COLO668 (cell line): ENCODE data around the gene CASS4.
"Not testable (repeated sequence)": the region's sequence is repeated elsewhere in the genome, so short reads cannot be mapped to it uniquely, and the experiment has no call there.

ENCODE experiments used
- DNase-seq: peaks from one replicate; lab custom pipeline; 2025; ENCODE audit not compliant: unreplicated experiment; lab: John Stamatoyannopoulos, UW

Gene CASS4

DNA sequence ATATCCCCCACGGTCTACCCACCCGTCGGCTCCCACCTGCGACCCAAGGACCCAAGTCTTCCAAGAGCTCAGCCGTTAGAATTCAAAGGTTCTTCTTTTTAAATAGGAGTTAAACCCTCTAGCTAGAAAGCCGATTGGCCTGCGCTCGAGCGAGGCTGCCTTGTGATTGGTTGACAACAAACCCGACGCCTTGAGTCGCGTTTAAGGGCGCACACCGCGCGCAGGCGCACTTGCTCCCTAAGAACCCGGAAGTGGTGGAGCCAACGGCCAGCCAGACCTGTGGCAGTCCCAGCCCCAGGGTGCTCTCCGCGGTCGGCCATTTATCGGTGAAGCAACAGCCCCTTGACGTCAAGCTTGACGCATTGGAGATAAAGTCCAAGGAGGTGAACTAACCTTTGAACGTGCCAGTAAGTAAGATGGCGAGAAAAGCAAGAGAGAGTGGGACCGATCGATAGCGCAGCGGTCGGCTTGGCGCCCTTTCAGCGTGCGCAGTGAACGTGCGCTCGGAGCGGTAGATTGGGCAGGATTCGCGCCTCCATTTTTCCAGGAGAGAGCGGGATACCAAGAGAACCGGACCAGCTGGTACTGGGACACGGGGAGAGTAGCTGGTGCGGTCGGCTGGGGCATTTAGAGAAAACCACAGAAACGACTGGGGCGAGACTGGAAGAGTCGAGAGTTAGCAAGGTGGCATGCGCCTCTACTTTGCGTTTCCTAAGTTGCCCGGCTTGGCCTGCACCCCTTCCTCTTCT lies 19.8 kb upstream of the CASS4 start, which contains the start of the genes AURKA and CSTF1:
Gene AURKA (minus strand): TSS at position 84 of the 749 bp plus-strand sequence. CDS start 4,018 bp downstream, outside the sequence.
Gene CSTF1 (plus strand): TSS at position 514 of the 749 bp plus-strand sequence. CDS start 2,908 bp downstream, outside the sequence.
- peak; percentile 99 for DNase-seq

DNA sequence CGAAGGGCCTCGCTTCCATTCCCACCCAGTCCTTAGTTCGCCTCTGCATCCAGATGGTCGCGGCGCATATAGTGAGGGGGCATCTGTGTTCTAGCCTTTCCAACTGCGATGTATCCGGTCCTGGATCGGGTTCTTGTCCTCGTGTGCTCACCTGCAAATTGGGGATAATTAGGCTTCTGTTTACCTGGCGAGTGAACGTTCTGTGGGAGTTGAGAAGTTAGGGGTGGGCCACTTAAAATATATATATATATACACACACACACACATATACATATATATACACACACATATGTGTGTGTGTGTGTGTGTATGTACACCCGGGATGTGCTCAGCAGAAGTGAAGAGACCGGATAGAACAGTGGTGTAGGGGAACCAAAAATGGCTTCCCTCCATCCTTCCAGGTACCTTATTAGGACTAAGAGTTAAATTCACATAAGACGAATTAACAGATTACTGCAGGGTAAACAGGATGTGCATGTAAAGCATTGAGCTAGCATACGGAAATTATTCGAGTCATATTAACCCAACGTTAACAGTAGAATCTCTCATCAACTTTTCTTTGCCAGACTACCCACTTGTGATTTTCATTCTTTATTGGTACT lies 19.1 kb upstream of the CASS4 start:
- no peak for DNase-seq

DNA sequence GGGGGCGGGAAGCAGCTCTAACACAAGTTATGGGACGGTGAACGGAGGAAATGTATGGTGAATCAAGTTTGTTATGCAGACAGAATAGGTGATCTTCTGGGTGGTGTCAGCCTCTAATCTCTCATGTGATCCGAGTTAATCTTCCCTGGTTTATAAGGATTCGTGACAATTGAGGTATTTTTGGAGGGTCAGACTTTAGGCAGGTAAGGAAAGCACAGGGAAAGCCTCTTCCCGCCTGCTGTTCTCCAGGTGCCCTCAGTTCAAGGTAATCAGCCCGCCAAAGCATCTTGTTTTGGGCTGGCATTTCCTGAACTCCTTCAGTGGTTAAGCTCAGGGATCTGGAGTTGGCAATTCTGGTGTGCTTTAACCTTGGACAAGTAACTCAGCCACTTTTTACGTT lies 18.4 kb upstream of the CASS4 start:
- no peak for DNase-seq

DNA sequence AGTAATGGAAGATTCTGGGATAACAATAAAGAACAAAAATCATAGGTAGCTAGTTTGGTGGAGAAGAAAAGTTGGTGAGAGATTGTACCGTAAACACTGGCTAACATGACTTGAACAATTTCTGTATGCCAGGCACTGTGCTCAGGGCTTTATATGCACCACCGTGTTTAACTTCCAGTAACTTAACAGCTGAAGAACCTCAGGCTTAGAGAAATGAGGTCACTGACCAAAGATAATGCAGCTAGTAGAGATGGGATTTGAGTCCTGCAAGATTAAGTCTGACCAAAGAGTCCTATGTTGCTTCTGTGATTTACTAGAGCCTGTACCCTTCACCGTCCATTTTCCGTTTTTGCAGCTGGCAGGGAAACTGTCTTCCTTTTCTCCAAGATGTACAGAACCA lies 16.9 kb upstream of the CASS4 start:
- DNase-seq: no peak

DNA sequence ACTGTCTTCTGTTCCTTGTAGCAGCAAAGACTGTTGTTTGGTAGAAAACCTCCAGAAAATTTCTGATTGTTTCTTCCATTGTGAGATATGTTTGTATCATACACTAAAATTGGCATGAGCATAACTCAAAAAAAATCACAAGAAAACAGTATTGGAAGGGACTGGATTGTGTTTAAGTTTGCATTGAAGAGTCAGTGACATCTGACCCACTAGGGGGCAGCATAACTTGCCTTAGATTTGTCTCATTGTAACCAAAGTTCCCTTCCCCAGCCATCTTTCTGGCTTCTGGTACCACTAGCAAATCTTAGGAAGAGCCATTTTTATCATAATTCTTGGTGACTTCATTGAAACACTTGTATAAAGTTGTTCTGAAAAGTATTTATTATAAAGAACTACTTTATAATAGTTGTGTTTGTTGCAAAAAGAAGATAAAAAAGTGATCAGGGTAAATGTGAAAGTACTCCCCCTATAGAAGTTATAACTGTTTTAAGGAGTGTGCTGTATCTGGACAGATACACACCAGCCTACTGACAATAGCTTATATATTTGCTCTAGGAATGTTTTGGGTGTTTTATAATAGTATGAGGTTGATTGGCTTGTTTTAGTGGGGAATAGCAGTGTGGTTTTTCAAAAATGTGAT lies 11.9 kb upstream of the CASS4 start:
- peak; percentile 41 for DNase-seq

DNA sequence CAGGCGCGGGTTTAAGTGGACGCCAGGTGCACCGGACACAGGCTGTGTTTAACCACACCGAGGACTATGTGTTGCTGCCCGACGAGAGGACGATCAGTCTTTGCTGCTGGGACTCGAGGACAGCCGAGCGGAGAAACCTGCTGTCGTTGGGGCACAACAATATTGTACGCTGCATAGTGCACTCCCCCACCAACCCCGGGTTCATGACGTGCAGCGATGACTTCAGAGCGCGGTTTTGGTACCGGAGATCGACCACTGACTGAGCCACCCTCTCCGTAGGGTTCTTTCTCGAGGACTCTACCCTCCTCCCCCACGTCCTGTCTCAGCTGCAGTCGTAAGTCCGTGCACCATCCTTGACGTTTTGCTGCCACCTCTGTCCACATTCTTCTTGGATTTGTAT lies 8.6 kb upstream of the CASS4 start:
- DNase-seq: no peak

DNA sequence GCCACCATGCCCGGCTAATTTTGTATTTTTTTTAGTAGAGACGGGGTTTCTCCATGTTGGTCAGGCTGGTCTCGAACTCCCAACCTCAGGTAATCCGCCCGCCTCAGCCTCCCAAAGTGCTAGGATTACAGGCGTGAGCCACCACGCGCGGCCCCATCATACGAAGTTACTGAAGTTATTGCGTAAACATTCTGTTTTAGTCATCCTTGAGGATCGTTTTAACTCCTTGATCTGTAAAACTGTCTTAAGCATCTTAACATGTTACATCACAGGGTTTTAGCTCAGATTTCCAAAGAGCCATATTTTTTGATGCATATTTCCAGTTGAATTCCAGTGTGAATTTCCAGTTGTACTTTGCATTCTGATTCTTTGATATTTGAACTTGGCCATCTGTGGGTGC lies 6.7 kb upstream of the CASS4 start:
- DNase-seq: not testable (repeated sequence)

DNA sequence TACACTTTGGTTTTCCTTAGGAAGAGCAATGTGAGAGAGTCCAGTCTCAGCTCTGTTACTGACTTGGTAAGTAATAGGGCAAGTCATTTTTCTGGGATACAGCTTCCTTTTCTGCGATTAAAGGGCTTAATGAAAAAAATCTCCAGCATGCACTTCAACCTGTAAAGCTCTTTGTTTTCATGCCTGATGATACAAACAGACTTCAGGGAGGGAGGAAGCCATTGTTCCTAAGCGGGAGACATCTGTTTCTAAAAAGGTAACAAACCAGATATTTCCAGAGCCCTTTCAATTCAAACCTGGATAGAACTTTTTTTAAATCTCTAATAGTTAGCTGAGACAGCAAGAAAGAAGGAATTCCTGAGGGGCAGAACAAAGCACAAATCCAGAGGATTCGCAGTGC lies 5.2 kb upstream of the CASS4 start:
- DNase-seq: no peak

DNA sequence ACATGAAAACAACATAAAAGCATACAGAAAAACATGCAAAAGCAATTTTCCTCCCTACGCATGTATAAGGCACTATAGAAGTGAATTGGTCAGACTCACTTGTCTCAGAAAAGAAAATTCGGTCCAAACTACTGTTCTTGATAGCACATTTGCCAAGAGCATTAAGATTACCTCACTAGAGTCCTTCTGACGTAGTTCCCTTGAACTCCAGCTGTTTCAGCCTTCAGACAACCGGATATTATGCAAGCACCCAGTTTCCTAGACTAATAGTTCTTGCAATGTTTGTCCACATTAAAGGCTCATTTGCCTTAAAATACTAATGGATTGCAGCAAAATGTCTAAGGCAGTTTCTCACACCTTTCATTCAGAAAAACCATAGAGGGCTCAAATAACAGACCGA lies 2.5 kb upstream of the CASS4 start:
- no peak for DNase-seq

DNA sequence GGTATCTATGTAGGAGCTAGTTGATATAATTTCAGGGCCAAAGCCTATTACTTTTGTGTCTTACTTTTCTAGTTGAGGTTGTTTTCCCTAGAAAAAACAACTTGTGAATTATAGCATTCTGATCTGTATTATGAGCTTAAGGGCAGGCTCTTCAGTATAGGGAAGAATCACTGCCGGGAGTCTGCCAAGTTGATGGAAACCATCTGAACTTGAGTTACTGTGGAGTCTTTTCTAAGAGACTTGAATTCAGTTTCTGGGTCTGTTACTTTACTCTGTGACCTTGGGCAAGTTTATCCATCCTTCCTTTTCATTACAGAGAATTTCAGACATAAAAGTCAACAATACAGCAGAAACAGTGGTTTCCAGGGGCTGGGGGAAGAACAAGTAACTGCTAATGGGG lies 2.1 kb upstream of the CASS4 start:
- no peak for DNase-seq

DNA sequence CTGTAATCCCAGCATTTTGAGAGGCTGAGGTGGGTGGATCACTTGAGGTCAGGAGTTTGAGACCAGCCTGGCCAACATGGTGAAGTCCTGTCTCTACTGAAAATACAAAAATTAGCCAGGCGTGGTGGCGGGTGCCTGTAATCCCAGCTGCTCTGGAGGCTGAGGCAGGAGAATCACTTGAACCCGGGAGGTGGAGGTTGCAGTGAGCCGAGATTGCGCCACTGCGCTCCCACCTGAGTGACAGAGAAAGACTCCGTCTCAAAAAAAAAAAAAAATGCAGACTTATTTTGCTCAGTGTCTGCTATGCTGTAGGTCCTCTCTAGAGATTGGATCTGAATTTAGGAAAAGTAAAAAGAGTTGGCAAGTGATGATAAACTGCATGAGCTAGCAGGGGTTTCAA lies 773 bp upstream of the CASS4 start:
- DNase-seq: not testable (repeated sequence)

DNA sequence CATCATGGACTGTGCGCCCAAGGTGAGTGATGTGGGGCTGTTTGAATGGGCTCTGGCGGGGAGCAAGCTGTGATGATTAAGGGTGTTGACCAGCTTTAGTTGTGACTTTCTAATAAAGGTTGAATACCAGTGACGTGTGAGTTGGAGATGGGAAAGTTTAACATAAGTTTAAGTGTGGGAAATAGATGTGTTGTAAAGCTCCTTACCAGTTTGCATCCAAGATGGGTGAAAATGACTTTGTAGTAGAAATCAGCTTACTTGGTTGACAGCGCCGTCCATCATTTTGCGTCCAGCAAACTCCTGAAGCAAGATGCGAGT lies 372 bp downstream of the CASS4 start:
- no peak for DNase-seq

DNA sequence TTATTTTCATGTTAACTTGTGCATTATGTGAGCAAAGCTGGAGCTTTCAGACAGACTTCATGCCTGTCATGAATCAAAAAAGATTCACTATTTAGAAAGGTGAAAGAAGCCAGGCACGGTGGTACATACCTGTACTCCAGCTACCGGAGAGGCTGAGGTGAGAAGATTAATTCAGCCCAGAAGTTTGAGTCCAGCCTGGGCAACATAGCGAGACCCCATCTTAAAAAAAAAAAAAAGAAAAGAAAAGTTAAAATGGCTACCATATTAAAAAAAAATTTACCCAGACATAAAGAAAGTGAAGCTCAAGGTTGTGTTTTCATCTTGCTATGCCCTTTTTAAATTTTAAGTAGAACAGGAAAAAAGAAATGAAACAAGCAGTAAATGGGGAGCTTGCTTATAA lies 889 bp downstream of the CASS4 start:
- no peak for DNase-seq

DNA sequence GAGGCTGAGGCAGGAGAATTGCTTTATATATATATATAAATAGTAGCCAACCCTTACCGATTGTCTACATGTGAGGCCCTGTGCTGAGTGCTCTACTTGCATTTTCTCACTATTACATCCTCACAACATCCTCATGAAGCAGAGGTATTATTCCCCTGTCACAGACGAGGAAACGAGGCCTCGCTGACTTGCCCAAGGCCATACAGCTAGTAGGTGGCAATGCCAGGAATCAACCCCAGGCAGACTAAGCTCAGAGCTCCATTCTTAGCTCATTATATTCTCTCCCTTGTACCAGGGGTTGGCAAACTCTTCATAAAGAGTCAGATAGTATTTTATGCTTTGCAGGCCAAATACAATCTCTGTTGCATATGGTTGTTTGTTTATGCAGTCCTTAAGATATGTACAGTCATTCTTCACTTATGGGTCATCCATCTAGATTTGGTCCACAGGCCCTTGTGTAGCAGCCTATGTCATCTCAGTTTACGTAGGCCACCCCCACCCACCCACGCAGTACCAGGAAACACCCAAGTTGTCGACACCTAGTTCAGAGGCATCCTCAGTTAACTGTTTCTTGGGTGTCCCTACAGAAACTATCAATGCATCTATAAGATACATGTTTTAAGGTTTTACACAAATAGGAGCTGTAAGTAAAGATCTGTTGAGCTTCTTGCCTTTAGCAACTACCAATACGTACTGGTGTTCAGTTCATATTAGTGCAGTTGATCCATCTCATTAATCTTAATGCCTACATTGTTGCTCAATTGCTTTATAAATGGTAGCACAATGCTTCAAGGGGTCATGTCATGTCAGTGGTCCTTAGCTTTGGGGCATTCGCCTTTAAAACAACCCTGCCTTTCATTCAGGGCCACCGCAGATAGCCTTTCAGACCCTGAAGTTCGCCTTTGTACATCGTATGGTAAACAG lies 3.0 kb downstream of the CASS4 start:
- no peak for DNase-seq

DNA sequence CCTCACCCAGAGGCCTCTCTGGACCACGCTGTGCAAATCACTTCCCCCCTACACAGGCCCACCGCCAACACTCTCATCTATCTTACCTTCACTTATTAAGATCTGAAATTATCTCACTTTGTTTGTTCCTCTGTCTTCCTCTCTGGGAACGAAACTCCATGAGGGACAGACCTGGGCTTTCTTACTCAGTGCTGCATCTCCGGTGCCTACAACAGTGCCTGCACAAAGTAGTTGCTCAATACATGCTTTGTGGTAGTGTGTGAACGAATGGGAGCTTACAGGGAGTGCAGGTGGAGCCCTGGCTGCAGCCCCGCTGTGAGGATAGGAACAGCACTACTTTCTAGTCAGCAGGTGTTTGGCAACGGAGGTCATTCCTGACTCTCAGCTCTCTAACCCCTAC lies 5.3 kb downstream of the CASS4 start:
- DNase-seq: no peak

DNA sequence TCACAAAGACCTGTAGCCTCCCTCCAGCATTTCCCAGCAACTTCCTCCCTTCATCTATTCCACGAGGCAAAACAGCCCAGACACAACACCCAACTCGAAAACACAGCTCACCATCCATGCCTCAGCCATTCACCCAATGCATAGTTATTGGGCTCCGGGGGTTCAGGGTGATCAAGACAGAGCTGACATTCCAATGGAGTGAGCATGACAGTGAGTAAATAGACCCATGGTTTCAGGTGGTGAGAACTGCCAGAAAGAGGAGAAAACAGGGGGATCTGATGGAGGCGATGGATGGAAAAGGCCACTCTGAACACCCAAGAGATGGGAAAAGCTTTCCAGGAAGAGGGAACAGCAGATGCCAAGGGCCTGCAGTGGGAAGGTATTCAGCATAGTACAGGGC lies 5.9 kb downstream of the CASS4 start:
- DNase-seq: no peak

DNA sequence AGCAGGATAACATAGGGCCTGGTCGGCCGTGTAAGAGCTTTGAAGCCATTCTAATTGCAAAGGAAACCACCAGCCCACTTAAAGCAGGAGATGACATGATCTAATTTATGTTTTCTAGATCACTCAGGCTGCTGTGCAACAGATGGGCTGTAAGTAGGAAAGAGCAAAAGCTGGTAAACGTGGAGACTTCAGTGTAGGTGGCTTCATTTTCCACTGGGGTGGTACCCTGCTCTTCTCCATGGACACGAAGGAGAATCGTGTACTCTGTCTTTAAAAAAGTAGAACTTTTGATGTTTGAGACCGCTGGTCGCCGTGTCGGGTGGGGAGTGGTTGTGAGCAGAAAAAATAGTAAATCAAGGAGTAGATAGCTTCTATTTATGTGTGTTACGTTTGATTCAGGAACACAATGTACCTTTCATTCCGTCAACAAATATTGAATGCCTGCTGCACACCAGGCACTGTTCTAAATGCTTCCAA lies 6.4 kb downstream of the CASS4 start:
- no peak for DNase-seq

DNA sequence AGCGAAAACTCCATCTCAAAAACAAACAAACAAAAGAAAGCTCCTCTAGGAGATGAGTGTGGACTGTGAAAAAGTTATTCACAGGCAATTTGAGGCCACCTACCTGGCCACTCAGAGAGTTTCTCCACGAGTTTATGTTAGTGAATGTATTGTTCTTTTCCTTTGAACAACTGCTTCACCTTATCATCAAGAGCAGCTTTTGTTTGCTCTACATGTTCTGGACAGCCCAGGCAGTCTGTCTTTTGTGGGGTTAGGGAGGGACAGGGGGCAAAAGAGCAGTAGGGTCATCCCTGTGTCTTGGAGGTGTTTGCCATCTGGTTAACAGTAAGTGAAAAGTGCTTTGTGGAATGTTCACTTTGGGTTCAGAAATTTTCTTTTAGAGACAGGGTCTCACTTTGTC lies 8.0 kb downstream of the CASS4 start:
- no peak for DNase-seq

DNA sequence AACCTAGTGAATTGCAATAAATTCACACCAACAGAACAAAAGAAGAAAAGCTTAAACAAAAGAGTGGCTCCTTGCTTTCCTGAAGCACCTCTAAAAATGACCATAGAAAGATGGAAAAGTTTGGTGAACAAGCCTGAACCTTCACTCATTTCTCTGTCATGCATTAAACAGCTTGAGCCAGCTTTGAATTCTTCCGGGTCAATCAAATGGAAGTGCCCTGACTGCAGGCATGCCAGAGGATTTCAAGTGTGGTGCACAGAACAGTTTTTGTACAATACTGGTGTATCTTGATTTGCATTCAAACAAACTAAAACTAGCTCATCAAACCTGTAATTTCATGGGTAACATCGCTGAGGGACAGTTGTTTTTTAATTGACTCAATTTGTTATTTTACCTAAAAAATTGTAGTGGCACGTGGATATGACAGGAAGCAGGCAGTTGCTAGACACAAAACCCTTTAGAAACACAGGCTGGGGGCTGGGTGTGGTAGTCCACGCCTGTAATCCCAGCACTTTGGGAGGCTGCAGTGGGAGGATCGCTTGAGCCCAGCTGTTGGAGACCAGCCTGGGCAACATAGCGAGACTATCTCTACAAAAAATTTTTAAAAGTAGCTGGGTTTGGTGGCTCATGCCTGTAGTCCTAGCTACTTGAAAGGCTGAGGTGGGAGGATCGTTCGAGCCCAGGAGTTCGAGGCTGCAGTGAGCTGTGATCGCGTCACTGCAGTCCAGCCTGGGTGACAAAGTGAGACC lies 9.1 kb downstream of the CASS4 start:
- DNase-seq: no peak

DNA sequence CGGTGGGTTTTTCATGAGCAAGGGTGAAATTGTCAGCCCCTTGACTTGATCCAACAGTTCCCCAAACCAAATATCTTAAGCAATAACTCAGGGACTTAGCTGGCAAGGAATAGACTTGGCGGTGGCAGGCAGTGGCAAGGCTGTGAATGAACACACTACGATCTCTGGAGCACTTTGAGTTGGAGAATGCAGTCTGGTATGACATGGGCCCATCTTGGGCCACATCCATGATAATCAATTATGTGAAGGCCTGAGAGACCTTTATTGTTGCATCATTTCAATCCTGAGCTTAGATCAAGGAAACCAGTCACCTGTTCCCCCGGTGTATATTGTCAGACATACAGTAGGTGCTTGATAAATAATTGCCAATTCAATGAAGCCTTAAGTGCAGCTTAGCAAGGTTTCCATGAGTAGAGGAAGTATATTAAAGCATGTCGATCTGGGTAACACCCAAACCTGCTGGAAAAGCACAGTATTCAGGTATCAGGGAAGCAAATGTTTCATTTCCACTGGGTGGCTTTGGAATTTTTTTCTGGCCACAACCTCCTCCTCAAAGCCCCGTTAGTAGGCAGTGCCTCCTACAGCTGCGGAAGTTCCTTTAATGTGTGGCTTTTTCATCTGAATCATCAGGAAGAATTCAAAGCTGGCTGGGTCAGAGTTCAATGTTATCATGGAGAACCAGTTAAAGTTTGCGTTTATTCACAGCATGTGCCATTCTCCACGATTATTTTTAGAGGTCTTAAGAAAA lies 10.2 kb downstream of the CASS4 start:
- DNase-seq: no peak
